ENCODE results near the gene CRYZL1.
"Not testable (repeated sequence)": the region's sequence is repeated elsewhere in the genome, so short reads cannot be mapped to it uniquely, and the experiment has no call there.

The CRYZL1 gene

GRCh38 chr21:33642896-33643657, 1.5 kb upstream of the CRYZL1 start:
- in situ Hi-C loops (cut with MboI; ENCODE audit: low pct_unique_long_range_greater_than_20kb, low sequenced_read_pairs, unreplicated experiment), result no loop called here
- TF ChIP-seq CTCF (IDR thresholded peaks at IDR 0.05; ENCODE audit: extremely low read depth, insufficient read depth, missing control alignments), result no peak
- DNase-seq (ENCODE audit: low spot score), result peak; percentile 35

- DNase-seq (ENCODE audit: low spot score), result peak; percentile 97
- in situ Hi-C loops (cut with MboI; ENCODE audit: low pct_unique_long_range_greater_than_20kb, low sequenced_read_pairs, unreplicated experiment), result no loop called here
- TF ChIP-seq CTCF (IDR thresholded peaks at IDR 0.05; ENCODE audit: extremely low read depth, insufficient read depth, missing control alignments), result no peak
These were observed 720 bp upstream of the CRYZL1 start, which contains the start of gene ITSN1 for GRCh38 chr21:33642027-33642895. TSS of gene ITSN1 (plus strand) at chr21:33642501. CDS start at chr21:33718829, 76,328 bp downstream.

- no peak for DNase-seq (ENCODE audit: low spot score)
- in situ Hi-C loops (cut with MboI; ENCODE audit: low pct_unique_long_range_greater_than_20kb, low sequenced_read_pairs, unreplicated experiment), result no loop called here
- no peak for TF ChIP-seq CTCF (IDR thresholded peaks at IDR 0.05; ENCODE audit: extremely low read depth, insufficient read depth, missing control alignments)
These were observed 717 bp downstream of the CRYZL1 start for GRCh38 chr21:33640697-33641351.

GRCh38 chr21:33634254-33634653, 7.3 kb downstream of the CRYZL1 start:
- no peak for TF ChIP-seq CTCF (IDR thresholded peaks at IDR 0.05; ENCODE audit: extremely low read depth, insufficient read depth, missing control alignments)
- DNase-seq (ENCODE audit: low spot score), result no peak
- in situ Hi-C loops (cut with MboI; ENCODE audit: low pct_unique_long_range_greater_than_20kb, low sequenced_read_pairs, unreplicated experiment), result no loop called here

GRCh38 chr21:33626151-33626550, 15.4 kb downstream of the CRYZL1 start:
- in situ Hi-C loops (cut with MboI; ENCODE audit: low pct_unique_long_range_greater_than_20kb, low sequenced_read_pairs, unreplicated experiment); DNase-seq (ENCODE audit: low spot score): not testable (repeated sequence)

- in situ Hi-C loops (cut with MboI; ENCODE audit: low pct_unique_long_range_greater_than_20kb, low sequenced_read_pairs, unreplicated experiment), result no loop called here
- DNase-seq (ENCODE audit: low spot score), result no peak
- TF ChIP-seq CTCF (IDR thresholded peaks at IDR 0.05; ENCODE audit: extremely low read depth, insufficient read depth, missing control alignments), result no peak
These were observed 19.3 kb downstream of the CRYZL1 start for GRCh38 chr21:33622253-33622652.

All from GM13977 (cell line).